DOHH2 (cell line): ENCODE results near the gene GFY.

ENCODE experiments used
- EZH2phosphoT487 ChIP-seq: fragments of 200-600 bp; sonication (generic); IDR thresholded peaks from 2 replicates; pipeline ENCODE4 v1.6.1; 2017; ENCODE audit warnings: borderline replicate concordance, mild to moderate bottlenecking, antibody characterized with exemption, low read length, moderate library complexity, mixed read lengths
- TF ChIP-seq, protein P1 (sequence below): fragments of 200-600 bp; sonication (generic); IDR thresholded peaks from one replicate; pipeline ENCODE4 v1.5.1; 2014; ENCODE audit warnings: antibody characterized with exemption, mild to moderate bottlenecking, low read depth, low read length; ENCODE audit not compliant: poor library complexity, severe bottlenecking

DNA sequence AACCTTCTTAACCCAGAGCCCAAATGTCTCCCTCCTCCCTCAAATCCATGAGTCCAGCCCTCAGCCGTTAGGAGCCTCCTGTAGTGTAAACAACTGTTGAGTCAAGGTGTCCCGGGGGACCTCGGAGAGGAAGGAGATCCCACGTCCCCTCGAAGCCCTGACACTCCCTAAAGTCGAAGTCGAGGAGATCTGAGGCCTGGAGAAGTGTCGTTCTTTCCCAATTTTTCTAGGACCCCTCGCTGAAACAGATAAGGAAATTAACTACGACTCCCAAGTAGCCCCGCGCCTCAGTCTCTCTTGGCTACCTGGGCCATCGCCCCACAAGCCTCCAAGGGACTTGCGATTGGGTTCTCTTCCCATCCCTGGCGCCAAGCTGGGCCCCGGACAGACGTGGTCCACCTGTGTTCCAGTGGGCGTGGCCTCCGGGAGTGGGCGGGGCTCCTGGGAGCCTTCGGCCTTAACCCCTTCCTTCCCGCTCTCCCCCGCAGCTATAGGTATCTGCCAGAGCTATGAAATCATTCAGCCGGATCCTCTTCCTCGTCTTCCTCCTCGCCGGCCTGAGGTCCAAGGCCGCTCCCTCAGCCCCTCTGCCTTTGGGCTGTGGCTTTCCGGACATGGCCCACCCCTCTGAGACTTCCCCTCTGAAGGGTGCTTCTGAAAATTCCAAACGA lies 869 bp downstream of the GFY start:
- TF ChIP-seq, protein P1, sequence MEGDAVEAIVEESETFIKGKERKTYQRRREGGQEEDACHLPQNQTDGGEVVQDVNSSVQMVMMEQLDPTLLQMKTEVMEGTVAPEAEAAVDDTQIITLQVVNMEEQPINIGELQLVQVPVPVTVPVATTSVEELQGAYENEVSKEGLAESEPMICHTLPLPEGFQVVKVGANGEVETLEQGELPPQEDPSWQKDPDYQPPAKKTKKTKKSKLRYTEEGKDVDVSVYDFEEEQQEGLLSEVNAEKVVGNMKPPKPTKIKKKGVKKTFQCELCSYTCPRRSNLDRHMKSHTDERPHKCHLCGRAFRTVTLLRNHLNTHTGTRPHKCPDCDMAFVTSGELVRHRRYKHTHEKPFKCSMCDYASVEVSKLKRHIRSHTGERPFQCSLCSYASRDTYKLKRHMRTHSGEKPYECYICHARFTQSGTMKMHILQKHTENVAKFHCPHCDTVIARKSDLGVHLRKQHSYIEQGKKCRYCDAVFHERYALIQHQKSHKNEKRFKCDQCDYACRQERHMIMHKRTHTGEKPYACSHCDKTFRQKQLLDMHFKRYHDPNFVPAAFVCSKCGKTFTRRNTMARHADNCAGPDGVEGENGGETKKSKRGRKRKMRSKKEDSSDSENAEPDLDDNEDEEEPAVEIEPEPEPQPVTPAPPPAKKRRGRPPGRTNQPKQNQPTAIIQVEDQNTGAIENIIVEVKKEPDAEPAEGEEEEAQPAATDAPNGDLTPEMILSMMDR = no peak
- no peak for TF ChIP-seq EZH2phosphoT487
